ENCODE measurements around the gene RIPOR1.

GRCh38 chr16:67481561-67482232 is 46.9 kb upstream of the RIPOR1 start:
- TF ChIP-seq CTCF (conservative IDR thresholded peaks at IDR 0.05; ENCODE audit: low read depth, low read length) (no peak), ELK1 (IDR thresholded peaks at IDR 0.05; ENCODE audit: borderline replicate concordance, low read depth, low read length) (no peak), POLR2A (IDR thresholded peaks at IDR 0.05; ENCODE audit: low read depth, low read length) (no peak), USF2 (IDR thresholded peaks at IDR 0.05; ENCODE audit: low read depth, low read length) (no peak), MXI1 (IDR thresholded peaks at IDR 0.05; ENCODE audit: borderline replicate concordance, low read depth, low read length) (no peak), CEBPB (IDR thresholded peaks at IDR 0.05; ENCODE audit: low read depth, low read length) (no peak), SMC3 (IDR thresholded peaks at IDR 0.05; ENCODE audit: low read depth, low read length) (no peak), RAD21 (IDR thresholded peaks at IDR 0.05; ENCODE audit: low read length) (no peak), NFE2L2 (IDR thresholded peaks at IDR 0.05; ENCODE audit: low read depth, low read length) (no peak), MAZ (IDR thresholded peaks at IDR 0.05; ENCODE audit: borderline replicate concordance, low read depth, low read length) (no peak), RFX5 (IDR thresholded peaks at IDR 0.05; ENCODE audit: low read depth, low read length) (no peak)

All from IMR-90 (cell line).